ENCODE data around the gene ASPDH. TPM values are rescaled to one million over a fixed set of nuclear protein-coding genes. Genes with fewer than 3 reads are reported as not detected.

The ASPDH gene
- total RNA-seq, 4 donors from 2014 or later, result not detected

- TF ChIP-seq, protein P1, sequence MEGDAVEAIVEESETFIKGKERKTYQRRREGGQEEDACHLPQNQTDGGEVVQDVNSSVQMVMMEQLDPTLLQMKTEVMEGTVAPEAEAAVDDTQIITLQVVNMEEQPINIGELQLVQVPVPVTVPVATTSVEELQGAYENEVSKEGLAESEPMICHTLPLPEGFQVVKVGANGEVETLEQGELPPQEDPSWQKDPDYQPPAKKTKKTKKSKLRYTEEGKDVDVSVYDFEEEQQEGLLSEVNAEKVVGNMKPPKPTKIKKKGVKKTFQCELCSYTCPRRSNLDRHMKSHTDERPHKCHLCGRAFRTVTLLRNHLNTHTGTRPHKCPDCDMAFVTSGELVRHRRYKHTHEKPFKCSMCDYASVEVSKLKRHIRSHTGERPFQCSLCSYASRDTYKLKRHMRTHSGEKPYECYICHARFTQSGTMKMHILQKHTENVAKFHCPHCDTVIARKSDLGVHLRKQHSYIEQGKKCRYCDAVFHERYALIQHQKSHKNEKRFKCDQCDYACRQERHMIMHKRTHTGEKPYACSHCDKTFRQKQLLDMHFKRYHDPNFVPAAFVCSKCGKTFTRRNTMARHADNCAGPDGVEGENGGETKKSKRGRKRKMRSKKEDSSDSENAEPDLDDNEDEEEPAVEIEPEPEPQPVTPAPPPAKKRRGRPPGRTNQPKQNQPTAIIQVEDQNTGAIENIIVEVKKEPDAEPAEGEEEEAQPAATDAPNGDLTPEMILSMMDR (IDR thresholded peaks at IDR 0.05; ENCODE audit: low read depth), result no peak
Observed at GRCh38 chr19:50505856-50506611, 7.7 kb downstream of the ASPDH start.

DNA sequence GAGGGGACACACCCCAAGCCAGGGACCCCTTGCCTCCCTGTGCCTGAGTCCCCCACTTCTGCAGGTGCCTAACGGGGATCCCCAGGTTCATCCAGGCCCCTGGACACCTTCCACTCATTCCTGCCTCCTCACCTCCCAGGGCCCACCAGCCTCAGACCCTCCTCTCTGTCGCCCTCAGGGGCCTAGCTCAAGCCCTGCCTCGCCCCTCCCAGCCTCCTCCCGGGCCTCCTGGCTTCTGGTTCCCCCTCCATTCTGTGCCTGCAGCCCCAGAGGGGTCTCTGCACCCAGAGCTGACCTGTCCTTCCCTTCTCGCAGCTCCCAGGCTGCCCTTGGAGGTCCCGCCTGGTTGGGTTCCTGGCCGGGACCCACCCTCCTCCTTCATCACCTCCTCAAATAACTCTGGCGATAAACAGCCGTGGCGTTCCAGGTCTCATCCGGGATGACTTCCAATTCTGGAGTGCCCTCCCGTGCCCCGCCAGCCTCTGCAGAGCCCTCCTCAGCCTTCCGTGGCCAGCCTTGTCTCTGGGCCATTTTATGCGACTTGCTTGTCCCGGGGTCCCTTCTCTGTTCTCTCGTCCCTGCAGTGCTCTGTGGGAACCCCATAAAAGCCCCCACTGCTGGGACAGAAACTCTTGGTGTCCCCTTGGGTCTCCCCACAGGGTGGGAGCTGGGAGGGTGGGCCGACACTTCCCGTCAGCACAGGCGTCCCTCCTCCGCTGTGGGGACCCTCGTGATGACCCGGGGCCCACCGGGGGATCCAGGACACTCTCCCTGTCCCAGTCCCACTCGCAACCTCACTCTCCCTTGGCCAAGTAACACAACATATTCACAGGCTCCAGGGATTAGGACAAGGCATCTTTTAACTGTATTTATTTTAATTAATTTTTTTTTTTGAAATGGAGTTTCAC, 11.9 kb downstream of the ASPDH start:
- TF ChIP-seq, protein P1 (IDR thresholded peaks at IDR 0.05; ENCODE audit: low read depth), result no peak

DNA sequence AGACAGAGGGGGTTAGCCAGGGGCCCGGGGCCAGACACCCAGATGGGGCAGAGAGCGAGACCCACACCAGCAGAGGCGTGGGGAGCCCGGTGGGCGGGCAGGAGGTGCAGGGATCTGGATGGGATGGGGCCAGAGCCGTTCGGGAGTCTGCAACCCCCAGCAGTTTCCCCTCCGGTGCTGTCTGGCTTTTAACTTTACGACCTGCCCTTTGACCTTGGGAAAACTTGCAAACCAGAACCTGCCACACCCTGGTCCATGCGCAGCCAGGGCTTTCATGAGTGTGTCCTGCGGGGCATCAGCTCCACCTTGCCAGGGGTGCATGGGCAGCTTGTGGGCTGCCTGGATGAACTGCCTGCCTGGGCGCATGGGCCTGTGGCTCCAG, 12.5 kb downstream of the ASPDH start:
- TF ChIP-seq, protein P1 (IDR thresholded peaks at IDR 0.05; ENCODE audit: low read depth), result no peak

- TF ChIP-seq, protein P1 (IDR thresholded peaks at IDR 0.05; ENCODE audit: low read depth), result no peak
Observed at GRCh38 chr19:50500753-50501151, 13.0 kb downstream of the ASPDH start.

DNA sequence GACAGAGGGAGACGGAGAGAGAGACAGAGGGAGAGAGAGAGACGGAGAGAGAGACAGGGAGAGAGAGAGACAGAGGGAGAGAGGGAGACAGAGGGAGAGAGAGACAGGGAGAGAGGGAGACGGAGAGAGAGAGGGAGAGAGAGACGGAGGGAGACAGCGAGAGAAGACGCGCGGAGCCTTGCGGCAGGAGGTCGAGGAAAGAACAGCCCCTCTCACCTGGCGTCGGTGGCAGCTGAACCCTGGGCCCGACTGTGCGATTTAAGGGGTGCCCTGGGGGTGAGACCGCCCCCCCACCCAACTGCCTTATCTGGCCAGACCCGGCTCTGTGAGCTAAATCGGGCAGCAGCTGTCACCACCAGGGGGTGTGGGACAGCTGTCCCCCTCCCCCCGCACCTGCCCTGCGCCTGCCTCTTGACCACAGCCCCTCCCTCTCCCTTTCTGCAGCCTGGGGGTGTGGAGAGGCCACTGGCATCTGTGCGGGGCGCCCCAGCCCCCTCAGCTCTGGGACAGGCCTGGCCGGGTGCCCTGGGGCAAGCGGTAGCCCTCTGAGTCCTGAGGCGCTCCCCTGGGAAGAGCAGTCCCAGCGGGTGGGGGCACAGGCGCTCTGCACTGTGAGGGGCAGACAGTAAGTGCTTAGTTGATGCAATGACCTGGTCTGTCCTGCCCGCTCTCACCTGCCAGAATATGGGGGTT, 13.5 kb downstream of the ASPDH start:
- TF ChIP-seq, protein P1 (IDR thresholded peaks at IDR 0.05; ENCODE audit: low read depth), result no peak

DNA sequence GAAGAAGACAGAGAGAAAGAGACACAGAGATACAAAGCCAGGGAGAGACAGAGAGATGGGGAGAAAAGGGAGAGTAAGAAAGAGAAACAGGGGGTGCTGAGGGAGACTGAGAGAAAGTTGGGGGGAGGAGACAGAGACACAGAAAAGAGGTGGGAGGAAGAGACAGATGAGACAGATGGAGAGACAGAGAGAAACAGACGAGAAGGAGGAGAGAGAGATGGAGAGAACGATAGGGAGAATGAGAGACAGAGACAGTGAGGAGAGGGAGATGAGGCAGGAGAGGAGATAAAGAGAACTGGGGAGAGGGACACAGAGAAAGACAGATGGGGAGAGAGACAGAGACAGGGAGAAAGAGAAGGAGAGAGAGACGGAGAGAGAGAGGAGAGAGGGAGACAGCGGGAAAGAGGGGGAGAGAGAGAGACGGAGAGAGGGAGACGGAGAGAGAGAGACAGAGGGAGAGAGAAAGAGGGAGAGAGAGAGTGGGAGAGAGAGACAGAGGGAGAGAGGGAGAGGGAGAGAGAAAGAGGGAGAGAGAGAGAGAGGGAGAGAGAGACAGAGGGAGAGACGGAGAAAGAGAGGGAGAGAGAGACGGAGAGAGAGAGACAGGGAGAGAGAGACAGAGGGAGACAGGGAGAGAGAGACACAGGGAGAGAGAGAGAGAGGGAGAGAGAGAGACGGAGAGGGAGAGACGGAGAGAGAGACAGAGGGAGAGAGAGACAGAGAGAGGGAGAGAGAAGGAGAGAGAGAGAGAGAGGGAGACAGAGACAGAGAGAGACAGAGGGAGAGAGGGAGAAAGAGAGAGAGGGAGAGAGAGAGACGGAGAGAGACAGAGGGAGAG, 15.3 kb downstream of the ASPDH start:
- TF ChIP-seq, protein P1 (IDR thresholded peaks at IDR 0.05; ENCODE audit: low read depth), result no peak
